Effector memory CD8-positive, alpha-beta T cell (primary cell): ENCODE measurements around the gene LINS1.
A peak's percentile ranks its signal among the peaks of the same experiment; 100 is the strongest.

Source experiments
- ATAC-seq: fragments of 150-1000 bp; cut with Tn5 transposase; replicated peaks from 2 replicates; pipeline ENCODE4 v1.10.0; 2021; ENCODE audit warnings: mild to moderate bottlenecking, moderate library complexity
- DNase-seq, 3 experiments: peaks; one replicate each; pipeline ENCODE4 v3.0.0; 2021
- H3K27ac Mint-ChIP-seq, 2 donors: one replicate each; pipeline ENCODE4 v1.8.0; 2022; ENCODE audit warnings: mild to moderate bottlenecking in 2 of 2, mixed read lengths in 2 of 2, moderate library complexity in 2 of 2
- H3K27me3 Mint-ChIP-seq, 2 donors: one replicate each; pipeline ENCODE4 v1.8.0; 2022; ENCODE audit warnings: mixed read lengths in 2 of 2
- H3K36me3 Mint-ChIP-seq: one replicate; pipeline ENCODE4 v1.8.0; 2022; ENCODE audit warnings: mild to moderate bottlenecking, moderate library complexity, mixed read lengths; ENCODE audit not compliant: insufficient read depth
- H3K4me1 Mint-ChIP-seq, 2 donors: one replicate each; pipeline ENCODE4 v1.8.0; 2022; ENCODE audit warnings: low read depth in 2 of 2, mixed read lengths in 2 of 2
- H3K4me3 Mint-ChIP-seq, 2 donors: one replicate each; pipeline ENCODE4 v1.8.0; 2022; ENCODE audit warnings: mild to moderate bottlenecking in 2 of 2, mixed read lengths in 2 of 2, moderate library complexity in 2 of 2
- H3K9me3 Mint-ChIP-seq, 2 donors: one replicate each; pipeline ENCODE4 v1.8.0; 2022; ENCODE audit warnings: mixed read lengths in 2 of 2

LINS1 gene

DNA sequence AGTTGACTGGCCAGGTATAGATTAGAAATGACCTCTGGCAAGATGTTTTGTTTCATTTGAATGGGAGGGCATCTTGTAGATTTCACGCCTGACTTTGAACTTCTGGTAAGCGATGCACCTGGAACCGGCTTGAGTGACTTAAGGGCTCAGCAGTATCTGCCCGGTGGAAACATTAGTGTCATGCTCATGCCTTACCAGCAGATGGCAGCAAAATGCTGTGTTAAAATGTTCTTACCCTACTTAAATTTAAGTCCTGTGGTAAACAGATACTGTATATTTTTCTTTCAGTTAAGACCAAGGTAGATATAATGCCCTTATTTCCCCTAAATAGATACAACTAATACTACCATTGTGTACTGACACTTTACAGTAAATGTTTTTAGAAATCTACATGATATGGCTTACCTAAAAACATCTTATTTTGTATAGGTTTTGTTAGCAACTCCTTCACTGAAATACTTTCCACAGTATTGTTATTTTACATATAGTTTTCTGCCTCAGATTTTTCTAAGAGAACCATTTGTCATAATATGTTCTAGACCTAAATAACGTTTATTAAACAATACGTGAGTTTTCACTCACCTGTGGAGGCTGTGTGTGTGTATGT lies 25.9 kb upstream of the LINS1 start:
- H3K27me3 Mint-ChIP-seq: no peaks in the 10 kb centered on the region
- no peaks in the 10 kb centered on the region for H3K9me3 Mint-ChIP-seq
- H3K27ac Mint-ChIP-seq: peak overlapping the region in 1 of 2 donors; percentile 4
- no peak overlapping the region for H3K4me3 Mint-ChIP-seq
- peaks cover 9 to 13% of the 10 kb centered on the region in 2 donors for H3K4me1 Mint-ChIP-seq
- peaks cover 22% of the 10 kb centered on the region for H3K36me3 Mint-ChIP-seq
- DNase-seq: peak; percentile 52 to 68 (median 61)
- peak; percentile 86 for ATAC-seq

DNA sequence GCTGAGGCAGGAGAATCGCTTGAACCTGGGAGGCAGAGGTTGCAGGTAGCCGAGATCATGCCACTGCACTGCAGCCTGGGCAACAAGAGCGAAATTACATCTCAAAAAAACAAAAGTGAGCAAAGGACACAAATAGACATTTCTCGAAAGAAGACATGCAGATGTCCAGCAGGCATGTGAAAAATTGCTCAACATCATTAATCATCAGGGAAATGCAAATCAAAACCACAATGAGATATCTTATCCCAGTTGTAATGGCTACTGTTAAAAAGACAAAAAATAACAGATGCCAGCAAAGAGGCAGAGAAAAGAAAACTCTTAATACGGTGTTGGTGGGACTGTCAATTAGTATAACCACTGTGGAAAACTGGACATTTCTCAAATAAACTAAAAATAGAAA lies 21.3 kb upstream of the LINS1 start:
- H3K27ac Mint-ChIP-seq: peak overlapping the region in 1 of 2 donors; percentile 42
- DNase-seq (no peak), ATAC-seq (no peak)
- H3K4me1 Mint-ChIP-seq: peaks cover 3 to 8% of the 10 kb centered on the region in 2 donors
- no peaks in the 10 kb centered on the region for H3K27me3 Mint-ChIP-seq
- H3K9me3 Mint-ChIP-seq: no peaks in the 10 kb centered on the region
- peaks cover 19% of the 10 kb centered on the region for H3K36me3 Mint-ChIP-seq
- no peak overlapping the region for H3K4me3 Mint-ChIP-seq

DNA sequence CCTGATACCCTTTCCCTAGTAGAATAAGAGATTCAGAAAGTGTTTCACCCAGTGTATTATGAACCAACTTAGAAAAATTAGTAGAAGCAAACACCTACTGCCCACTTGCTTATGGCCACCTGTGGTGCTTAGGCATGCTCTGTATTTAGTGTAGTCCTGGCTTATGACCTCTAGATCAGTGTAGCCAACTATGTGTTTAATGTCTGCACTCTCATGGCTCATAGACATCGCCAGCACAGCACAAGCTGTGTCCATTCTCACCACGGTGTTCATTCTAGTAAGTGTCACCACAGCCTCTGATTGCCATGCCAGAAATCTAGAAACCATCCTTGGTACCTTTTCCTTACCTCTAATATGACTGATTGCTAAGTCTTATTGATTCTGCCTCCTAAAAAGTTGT lies 14.7 kb upstream of the LINS1 start:
- no peaks in the 10 kb centered on the region for H3K27me3 Mint-ChIP-seq
- DNase-seq: no peak
- peaks cover 48% of the 10 kb centered on the region for H3K36me3 Mint-ChIP-seq
- ATAC-seq: no peak
- peaks cover 12 to 13% of the 10 kb centered on the region in 2 donors for H3K4me1 Mint-ChIP-seq
- H3K27ac Mint-ChIP-seq: peak overlapping the region; percentile 69 to 79
- no peaks in the 10 kb centered on the region for H3K9me3 Mint-ChIP-seq
- H3K4me3 Mint-ChIP-seq: no peak overlapping the region

DNA sequence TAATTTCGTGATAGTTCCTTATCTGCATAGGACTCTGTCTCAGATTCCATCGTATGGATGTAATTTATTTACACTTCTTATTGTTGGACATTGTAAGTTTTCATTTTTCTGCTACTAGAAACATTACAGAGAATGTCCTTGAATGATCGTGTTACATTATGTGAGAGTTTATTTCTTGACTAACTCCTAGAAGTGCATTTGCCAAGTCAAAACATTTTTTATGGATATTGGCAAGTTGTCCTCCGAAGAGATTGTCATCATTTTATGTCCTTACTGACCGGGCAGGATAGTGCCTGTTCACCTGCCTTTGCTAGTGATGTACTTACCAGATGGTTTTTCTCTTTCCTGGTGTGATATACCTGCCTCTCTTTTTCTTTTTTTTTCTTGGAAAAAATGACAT lies 13.8 kb upstream of the LINS1 start:
- Mint-ChIP-seq H3K9me3 (no peaks in the 10 kb centered on the region), H3K4me1 (peaks cover 12 to 13% of the 10 kb centered on the region in 2 donors), H3K27me3 (no peaks in the 10 kb centered on the region), H3K27ac (no peak overlapping the region), H3K4me3 (no peak overlapping the region), H3K36me3 (peaks cover 56% of the 10 kb centered on the region)
- no peak for ATAC-seq
- DNase-seq: no peak

DNA sequence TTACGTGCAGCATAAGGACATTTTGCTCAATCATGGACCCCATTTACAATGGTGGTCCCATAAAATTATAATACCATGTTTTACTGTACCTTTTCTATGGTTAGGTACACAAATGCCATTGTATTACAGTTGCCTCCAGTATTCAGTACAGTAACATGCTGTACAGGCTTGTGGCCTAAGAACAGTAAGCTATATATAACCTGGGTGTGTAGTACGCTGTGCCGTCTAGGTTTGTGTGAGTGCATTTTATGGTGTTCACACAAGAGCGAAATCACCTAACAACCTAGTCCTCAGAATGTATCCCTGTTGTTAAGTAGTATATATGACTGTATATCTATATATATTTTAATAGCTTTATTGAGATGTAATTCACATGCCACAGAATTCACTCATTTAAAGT lies 12.9 kb upstream of the LINS1 start:
- peaks cover 12 to 13% of the 10 kb centered on the region in 2 donors for H3K4me1 Mint-ChIP-seq
- no peaks in the 10 kb centered on the region for H3K27me3 Mint-ChIP-seq
- no peak overlapping the region for H3K4me3 Mint-ChIP-seq
- ATAC-seq (no peak), DNase-seq (no peak)
- H3K27ac Mint-ChIP-seq: no peak overlapping the region
- H3K9me3 Mint-ChIP-seq: no peaks in the 10 kb centered on the region
- H3K36me3 Mint-ChIP-seq: peaks cover 59% of the 10 kb centered on the region

DNA sequence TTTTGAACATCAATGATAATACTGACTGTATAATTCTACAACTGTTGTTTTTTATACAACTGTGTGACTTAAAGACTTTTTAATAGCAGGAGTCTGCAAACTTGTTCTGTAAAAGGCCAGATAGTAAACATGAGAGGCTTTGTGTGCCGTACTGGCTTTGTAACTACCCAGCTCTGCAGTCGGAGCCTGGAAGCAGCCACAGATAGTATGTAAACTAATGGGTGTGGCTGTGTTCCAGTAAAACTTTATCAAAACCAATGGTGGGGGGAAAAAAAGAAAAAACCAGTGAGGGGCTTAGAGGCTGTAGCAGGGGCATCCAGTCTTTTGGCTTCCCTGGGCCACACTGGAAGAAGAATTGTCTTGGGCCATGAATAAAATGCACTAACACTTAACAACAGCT lies 12.4 kb upstream of the LINS1 start:
- Mint-ChIP-seq H3K27ac (peak overlapping the region in 1 of 2 donors; percentile 76), H3K27me3 (no peaks in the 10 kb centered on the region), H3K36me3 (peaks cover 62% of the 10 kb centered on the region), H3K4me1 (peaks cover 12 to 13% of the 10 kb centered on the region in 2 donors), H3K4me3 (no peak overlapping the region), H3K9me3 (no peaks in the 10 kb centered on the region)
- DNase-seq (no peak), ATAC-seq (no peak)

DNA sequence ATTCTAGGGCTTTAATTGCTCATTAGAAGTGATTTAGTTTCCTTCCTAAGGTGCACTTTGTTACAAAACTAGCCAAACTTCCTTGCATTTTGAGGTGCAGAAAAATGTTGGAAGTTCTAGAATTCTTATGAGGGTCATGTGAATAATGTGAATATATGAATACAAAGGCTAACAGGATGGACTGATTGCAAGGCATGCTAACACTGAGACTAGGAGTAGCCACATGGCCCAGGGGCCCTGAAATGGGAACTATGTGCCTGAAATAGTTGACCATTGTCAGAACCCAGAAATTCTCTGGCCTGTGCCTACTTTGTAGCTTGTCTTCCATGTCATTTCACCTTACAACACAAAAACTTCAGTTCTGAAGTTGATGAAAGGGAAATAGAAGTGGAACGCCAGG lies 11.2 kb upstream of the LINS1 start:
- Mint-ChIP-seq H3K36me3 (peaks cover 59% of the 10 kb centered on the region), H3K4me3 (no peak overlapping the region), H3K9me3 (no peaks in the 10 kb centered on the region), H3K4me1 (peaks cover 12 to 15% of the 10 kb centered on the region in 2 donors), H3K27ac (peak overlapping the region in 1 of 2 donors; percentile 76), H3K27me3 (no peaks in the 10 kb centered on the region)
- no peak for DNase-seq
- ATAC-seq: no peak

DNA sequence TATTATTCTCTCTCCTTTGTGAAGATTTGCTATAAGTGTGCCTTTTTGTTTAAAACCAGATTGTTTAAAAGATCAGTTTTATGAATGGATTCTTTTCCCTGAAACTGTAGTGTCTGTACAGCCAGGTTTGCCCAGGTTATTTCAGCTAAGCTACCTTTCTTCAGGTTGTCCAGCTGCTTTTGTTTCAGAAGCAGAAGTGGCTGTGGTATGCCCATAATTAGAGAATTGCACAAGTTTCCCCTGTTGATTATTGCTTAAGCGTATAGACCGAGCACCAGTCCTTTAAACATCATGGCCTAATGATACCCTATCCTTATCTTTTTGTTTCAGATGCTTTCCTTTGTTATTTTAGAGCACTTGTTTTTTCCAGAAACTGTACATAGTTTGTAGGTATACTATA lies 10.6 kb upstream of the LINS1 start:
- peaks cover 57% of the 10 kb centered on the region for H3K36me3 Mint-ChIP-seq
- H3K27me3 Mint-ChIP-seq: no peaks in the 10 kb centered on the region
- DNase-seq (no peak), ATAC-seq (no peak)
- no peak overlapping the region for H3K27ac Mint-ChIP-seq
- no peak overlapping the region for H3K4me3 Mint-ChIP-seq
- H3K4me1 Mint-ChIP-seq: peaks cover 15 to 16% of the 10 kb centered on the region in 2 donors
- H3K9me3 Mint-ChIP-seq: no peaks in the 10 kb centered on the region

DNA sequence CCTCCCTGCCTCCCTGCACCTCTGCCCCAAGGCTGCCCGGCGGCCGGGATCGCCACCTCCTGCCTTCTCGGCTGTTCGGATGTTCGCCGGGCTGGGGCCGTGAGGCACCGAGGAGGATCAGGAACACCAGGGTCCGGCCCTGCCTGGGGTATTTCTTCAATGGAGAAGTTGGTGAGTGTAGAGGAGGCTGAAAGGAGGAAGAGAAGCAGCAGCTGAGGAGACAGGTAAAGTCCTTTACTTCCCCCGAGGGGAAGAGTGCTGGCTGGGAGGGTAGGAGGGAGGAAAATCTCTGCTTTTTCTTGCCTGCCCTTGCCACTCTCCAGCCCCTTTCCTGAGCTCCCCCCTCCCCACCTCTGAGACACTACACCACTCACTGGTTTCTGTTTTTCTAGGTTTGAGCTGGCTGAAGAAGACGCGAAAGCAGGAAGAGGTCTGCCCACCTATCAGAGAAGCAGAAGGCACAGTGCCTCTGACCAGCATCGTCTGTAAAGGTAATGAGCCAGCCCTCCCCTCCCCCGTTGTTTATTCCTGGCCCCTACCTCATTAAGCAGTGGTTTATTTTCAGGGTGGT lies 924 bp upstream of the LINS1 start:
- no peaks in the 10 kb centered on the region for H3K9me3 Mint-ChIP-seq
- ATAC-seq (peak; percentile 11), DNase-seq (peak in 2 of 3 experiments; percentile 12 to 13)
- peaks cover 20 to 46% of the 10 kb centered on the region in 2 donors for H3K4me1 Mint-ChIP-seq
- no peaks in the 10 kb centered on the region for H3K27me3 Mint-ChIP-seq
- no peak overlapping the region for H3K4me3 Mint-ChIP-seq
- peaks cover 14% of the 10 kb centered on the region for H3K36me3 Mint-ChIP-seq
- no peak overlapping the region for H3K27ac Mint-ChIP-seq

DNA sequence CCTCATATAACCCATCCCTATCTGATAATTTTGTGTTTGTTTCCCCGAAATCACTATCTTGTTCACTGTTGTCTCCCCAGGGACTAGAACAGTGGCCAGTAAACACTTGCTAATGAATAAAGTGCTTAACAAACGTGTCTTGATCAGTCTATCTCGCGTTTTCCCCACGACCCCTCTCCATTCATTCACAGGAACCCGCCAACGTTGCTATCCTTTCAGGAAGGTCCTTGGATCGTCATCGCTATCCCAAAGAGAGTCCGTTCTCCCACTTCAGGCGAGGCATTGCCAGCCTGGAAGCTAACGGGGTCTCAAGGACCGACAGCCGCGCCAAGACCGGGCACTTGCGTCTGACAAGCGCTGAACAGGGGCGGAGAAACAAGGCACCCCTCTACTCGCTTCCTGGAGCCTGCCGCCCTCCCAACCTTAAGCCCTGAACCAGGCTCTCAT lies 344 bp downstream of the LINS1 start:
- Mint-ChIP-seq H3K9me3 (no peaks in the 10 kb centered on the region), H3K4me1 (peaks cover 29 to 44% of the 10 kb centered on the region in 2 donors), H3K36me3 (peaks cover 7% of the 10 kb centered on the region), H3K27ac (no peak overlapping the region), H3K4me3 (no peak overlapping the region), H3K27me3 (no peaks in the 10 kb centered on the region)
- DNase-seq (no peak), ATAC-seq (peak; percentile 10)

DNA sequence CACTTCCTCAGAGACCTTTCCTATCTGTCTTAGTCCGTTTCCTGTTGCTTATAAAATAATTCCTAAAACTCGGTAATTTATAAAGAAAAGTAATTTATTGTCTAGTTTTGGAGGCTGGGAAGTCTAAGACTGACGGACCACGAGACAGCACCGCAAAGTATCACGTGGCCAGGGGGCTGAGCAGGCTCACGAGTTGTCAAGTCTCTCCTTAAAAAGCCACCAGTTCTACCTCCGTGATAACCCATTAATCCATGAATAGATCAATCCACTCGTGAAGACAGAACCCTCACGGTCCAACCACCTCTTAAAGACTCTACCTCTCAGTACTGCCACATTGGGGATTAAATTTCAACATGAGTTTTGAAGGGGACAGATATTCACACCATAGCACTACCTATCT lies 821 bp downstream of the LINS1 start:
- no peak overlapping the region for H3K4me3 Mint-ChIP-seq
- peaks cover 4% of the 10 kb centered on the region for H3K36me3 Mint-ChIP-seq
- no peaks in the 10 kb centered on the region for H3K27me3 Mint-ChIP-seq
- peak in 2 of 3 experiments; percentile 11 to 22 for DNase-seq
- ATAC-seq: no peak
- no peaks in the 10 kb centered on the region for H3K9me3 Mint-ChIP-seq
- H3K4me1 Mint-ChIP-seq: peaks cover 29 to 45% of the 10 kb centered on the region in 2 donors
- no peak overlapping the region for H3K27ac Mint-ChIP-seq

DNA sequence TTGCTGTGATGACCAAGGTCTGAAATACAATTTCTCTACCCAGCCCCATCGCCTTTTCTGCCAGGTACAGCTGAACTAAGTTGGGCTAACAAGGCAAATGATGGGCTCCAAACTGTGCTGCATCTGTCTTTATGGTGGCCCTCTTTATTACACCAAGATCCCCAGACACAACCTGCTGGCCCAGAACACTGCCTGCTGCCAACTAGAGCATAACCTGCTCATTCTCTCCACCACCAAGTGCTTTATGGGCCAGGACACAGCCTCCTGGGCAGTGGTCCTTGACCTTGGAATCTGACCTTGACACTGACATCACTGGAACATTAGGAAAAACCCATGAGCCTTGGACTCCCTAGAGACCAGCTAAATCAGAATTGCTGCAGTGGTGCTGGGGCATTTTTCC lies 3.3 kb downstream of the LINS1 start:
- Mint-ChIP-seq H3K27me3 (no peaks in the 10 kb centered on the region), H3K4me1 (peaks cover 32 to 41% of the 10 kb centered on the region in 2 donors), H3K4me3 (no peak overlapping the region), H3K27ac (peak overlapping the region in 1 of 2 donors; percentile 95), H3K36me3 (peaks cover 7% of the 10 kb centered on the region), H3K9me3 (no peaks in the 10 kb centered on the region)
- ATAC-seq: no peak
- no peak for DNase-seq

DNA sequence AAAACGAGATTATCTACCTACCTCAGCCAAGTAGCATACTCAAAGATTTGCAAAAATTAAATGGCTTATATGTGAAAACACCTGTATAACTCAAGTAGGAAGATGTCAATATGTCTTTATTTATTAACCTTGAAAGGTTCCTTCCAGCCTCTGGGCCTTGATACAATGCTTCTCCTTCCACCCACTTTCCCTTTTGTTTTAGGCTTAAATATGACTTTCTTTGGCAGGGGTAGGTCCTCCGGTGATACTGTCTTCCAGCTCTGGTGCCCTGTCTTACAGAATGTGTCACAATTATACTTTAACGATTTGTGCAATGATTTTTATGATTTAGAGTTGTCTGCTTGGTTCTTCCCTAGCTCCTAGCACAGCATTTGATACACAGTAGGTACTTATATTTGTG lies 4.1 kb downstream of the LINS1 start:
- peak overlapping the region; percentile 64 to 69 for H3K4me3 Mint-ChIP-seq
- H3K36me3 Mint-ChIP-seq: peaks cover 4% of the 10 kb centered on the region
- H3K27ac Mint-ChIP-seq: peak overlapping the region in 1 of 2 donors; percentile 95
- ATAC-seq (no peak), DNase-seq (no peak)
- H3K27me3 Mint-ChIP-seq: no peaks in the 10 kb centered on the region
- peaks cover 26 to 38% of the 10 kb centered on the region in 2 donors for H3K4me1 Mint-ChIP-seq
- H3K9me3 Mint-ChIP-seq: no peaks in the 10 kb centered on the region

DNA sequence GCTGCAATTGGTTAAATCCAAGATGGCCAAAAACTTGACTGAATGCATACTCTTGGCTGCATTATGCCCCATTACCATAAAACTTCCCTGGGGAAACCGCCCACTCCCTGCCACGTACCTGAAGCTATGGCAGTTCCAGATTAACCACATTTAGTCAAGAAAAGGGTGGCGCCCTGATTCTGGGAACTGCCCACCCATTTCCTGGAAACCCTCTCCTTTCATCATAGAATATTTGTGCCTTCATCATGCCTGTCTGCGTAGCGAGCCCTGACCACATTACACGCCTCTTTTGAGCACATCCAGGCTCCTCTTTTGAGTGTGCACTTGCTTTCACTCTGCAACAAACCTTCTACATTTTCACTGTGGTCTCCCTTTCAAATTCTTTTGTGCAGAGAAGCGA lies 5.2 kb downstream of the LINS1 start:
- Mint-ChIP-seq H3K27me3 (no peaks in the 10 kb centered on the region), H3K4me1 (peaks cover 29 to 44% of the 10 kb centered on the region in 2 donors), H3K4me3 (peak overlapping the region; percentile 64 to 69), H3K9me3 (no peaks in the 10 kb centered on the region), H3K27ac (peak overlapping the region in 1 of 2 donors; percentile 95), H3K36me3 (peaks cover 7% of the 10 kb centered on the region)
- DNase-seq: peak; percentile 59 to 68 (median 61)
- peak; percentile 90 for ATAC-seq
